ENCODE results near the gene POLK. TPM values are rescaled to one million over a fixed set of nuclear protein-coding genes. Genes with fewer than 3 reads are reported as not detected.
"Not testable (repeated sequence)": the region's sequence is repeated elsewhere in the genome, so short reads cannot be mapped to it uniquely, and the experiment has no call there.

The POLK gene
- total RNA-seq, 1 donor from 2014 or later: 22.2 TPM

DNA sequence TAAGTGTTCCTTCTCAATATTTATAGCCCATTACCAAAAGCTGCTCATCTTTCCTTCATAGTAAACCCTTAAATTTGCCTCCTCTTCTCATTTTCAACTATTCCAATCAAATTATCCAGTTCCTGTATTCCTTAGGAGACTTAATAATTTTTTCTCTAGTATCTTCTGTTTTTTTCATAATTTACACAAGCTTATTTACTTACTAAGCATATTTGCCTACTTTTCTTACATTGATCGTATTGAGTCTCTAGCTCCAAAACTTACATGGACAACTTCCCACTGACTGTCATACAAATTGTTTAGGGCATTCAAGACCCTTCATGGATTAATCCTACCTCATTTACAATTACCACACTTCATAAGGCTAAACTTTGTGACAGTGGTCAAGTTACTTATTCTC is 3.9 kb upstream of the POLK start:
- ATAC-seq (no peak), DNase-seq (no peak)
- intact Hi-C loops (cut with micrococcal nuclease): loop anchor here (10.0 kb wide), 1 partner anchor 157 kb away; no protein-coding TSS in a partner anchor

DNA sequence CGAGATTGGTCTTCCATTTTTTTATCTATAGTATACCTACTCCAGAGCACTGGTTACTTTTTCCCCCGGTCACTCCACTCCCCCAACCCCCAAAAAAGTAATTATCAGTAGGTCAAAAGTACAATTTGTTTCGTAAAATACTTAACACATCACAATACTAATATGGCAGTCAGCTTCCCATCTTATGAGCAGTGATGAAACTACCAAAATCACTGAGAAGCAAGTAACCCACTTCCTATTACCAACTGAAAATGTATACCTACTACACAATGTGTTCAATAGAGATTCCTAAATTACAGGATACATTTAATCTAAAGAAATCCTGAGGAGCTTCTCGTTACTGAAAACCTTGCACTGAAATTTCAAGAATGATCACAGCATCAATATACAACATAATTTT is 2.1 kb upstream of the POLK start:
- DNase-seq: no peak
- intact Hi-C loops (cut with micrococcal nuclease): loop anchor here (10.0 kb wide), 1 partner anchor 155 kb away; no protein-coding TSS in a partner anchor
- ATAC-seq: no peak

DNA sequence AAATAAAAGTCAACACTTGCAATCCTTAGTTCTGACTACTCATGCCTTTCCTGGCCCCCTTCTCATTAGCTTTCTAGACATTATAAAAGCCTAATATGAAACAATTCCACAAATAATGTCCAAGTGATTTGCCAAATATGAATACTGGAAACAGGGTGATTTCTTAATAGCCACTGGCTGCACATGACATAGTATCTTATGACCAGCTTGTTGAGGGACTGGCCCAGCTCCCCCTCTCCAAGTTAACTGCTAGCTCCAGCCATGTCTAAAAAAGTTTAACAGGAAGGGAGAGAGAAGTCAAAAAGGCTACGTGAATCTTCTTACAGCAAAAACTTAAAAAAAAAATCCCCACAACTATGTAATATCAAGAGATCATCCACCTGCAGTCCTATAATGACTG is 1.7 kb upstream of the POLK start:
- intact Hi-C loops (cut with micrococcal nuclease): loop anchor here (10.0 kb wide), 1 partner anchor 155 kb away; no protein-coding TSS in a partner anchor
- ATAC-seq (no peak), DNase-seq (no peak)

DNA sequence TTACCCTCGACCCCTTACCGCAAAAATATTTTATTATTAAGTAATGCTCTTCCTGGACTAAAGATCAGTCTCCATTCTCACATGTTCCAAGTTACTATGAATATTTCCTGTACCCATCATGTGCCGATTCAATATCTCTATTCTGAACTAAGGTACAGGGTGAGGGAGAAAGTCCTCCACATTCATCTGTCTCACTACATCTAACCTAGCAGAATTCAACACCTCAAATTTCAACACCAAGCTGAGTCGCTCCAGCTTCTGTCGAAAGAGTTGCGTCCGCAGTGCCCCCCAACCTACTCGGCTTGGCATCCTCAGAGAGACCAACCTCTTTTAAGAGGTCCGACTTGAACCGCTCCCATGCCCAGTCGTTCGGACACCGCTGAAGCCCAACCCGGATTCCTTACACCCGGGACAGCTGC is 1.3 kb upstream of the POLK start:
- peak; percentile 42 for ATAC-seq
- DNase-seq: no peak
- intact Hi-C loops (cut with micrococcal nuclease): no loop called here

DNA sequence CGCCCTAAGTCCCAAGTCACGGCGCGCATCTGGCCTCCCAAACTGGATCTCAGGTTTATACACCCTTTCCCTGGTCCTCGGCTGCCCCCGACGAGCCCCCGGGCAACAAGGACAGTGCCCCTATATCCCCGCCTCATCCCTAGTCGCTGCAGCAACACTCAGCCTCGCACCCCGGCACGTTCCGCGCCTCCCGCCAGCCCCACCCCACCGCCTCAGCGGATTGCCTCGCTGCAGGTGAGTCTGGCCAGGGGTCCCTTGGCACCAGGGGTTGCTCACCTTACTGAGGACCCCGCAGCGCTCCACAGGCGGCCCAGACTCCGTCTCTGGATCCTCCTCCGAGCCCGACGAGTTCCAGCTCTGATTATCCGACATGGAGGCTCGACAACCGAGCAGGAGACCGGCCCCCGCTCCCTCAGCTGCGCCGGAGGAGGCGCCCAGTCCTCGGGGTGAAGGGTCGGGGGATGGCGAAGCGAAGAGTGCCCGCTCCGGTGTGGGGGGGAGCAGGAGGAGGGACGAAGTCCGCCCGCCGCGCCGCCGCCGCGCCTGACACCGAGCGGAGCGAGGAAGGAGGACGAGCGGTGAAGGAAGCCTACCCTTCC is 756 bp upstream of the POLK start:
- DNase-seq (peak; percentile 62), ATAC-seq (peak; percentile 69)
- intact Hi-C loops (cut with micrococcal nuclease): no loop called here

DNA sequence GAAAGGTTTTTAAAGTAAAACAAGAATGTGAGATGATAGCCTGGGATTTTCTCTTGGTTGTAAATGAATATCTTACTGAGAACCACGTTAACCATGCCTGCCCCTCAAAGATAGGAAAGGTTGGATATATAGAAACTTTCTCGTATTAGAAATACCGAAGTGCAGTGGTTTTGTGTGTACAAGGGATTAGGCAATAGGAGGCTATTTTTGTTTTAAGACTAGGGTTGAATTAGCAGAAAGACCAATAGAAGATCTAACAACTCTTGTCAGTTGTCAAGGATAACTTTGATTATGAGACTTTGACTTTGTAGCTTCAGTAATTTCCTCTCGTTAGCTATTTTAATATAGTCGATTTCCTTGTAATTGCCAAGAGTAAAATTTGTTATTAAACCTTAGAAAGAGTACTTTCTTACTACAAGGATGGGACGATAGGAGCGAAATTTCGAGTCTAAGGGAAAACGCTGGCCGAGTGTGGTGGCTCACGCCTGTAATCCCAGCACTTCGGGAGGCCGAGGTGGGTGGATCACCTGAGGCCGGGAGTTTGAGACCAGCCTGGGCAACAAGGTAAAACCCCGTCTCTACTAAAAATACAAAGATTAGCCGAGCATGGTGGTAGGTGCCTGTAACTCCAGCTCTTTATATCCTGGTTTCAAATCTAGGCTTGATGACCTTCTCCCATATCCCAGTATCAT is 838 bp downstream of the POLK start:
- intact Hi-C loops (cut with micrococcal nuclease): no loop called here
- ATAC-seq (no peak), DNase-seq (no peak)

DNA sequence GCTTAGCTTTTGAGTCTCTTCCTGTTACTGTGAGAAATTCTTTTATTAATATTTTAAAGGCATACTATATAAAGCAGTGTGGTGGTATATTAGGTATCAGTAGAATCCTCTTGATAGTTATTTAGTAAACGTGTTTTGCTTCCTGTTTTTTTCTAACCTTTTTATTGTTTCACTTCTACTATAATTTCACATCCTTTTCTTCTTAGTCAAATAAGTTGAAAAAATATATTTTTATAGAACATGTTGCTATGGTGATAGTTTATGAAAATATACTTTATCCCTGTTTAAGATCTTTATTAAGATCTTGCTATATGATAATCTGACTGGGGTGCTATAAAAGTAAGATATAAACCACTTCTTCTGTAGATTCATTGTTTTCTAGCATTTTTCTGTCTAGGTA is 2.1 kb downstream of the POLK start:
- intact Hi-C loops (cut with micrococcal nuclease): no loop called here
- DNase-seq: no peak
- ATAC-seq: no peak

DNA sequence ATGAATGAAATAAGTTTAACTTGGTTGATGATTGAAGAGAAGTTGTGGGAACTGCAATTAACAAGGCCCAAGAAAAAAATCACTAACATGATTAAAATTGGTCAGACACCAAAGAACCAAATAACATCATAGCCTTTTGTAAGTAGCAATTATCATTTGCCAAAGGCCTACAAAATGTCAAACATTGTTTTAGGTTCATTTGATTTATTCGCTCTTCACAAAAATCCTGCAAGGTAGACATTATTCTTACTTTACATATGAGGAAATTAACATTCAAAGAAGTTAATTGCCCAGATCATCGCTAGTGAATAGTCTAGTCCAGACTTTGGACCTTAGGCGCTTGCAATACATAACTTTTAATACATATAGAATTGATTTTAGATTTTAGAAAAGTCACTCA is 2.6 kb downstream of the POLK start:
- ATAC-seq: no peak
- intact Hi-C loops (cut with micrococcal nuclease): no loop called here
- DNase-seq: no peak

DNA sequence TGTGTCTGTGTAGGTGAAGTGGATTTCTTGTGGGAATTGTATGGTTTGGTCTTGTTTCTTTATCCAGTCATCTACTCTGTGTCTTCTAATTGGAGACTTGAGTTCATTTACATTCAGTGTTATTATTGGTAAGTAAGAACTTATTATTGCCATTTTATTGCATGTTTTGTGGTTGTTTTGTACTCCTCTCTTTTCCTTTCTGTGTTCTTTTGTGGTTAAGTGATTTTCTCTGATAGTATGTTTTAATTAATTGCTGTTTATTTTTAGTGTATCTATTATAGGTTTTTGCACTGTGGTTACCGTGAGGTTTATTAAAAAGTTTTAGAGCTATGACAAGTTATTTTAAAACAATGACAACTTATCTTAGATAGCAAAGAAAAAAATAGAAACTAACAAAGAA is 8.1 kb downstream of the POLK start:
- intact Hi-C loops (cut with micrococcal nuclease): no loop called here
- no peak for DNase-seq
- no peak for ATAC-seq

DNA sequence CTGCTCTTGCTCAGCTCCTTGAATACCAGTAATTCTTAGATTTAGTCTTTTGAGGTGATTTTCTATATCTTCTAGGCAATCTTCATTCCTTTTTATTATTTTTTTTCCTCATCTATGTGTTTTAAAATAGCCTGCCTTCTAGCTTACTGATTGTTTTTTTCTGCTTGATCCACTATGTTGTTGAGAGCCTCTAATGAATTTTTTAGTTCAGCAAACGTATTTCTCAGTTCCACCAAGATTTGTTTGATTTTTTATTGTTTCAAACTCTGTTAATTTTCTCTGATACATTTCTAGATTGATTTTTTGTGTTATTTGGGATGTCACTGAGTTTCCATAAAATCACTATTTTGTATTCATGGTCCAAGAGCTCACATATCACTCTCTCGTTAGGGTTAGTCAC is 9.5 kb downstream of the POLK start:
- no peak for DNase-seq
- intact Hi-C loops (cut with micrococcal nuclease): no loop called here
- no peak for ATAC-seq

DNA sequence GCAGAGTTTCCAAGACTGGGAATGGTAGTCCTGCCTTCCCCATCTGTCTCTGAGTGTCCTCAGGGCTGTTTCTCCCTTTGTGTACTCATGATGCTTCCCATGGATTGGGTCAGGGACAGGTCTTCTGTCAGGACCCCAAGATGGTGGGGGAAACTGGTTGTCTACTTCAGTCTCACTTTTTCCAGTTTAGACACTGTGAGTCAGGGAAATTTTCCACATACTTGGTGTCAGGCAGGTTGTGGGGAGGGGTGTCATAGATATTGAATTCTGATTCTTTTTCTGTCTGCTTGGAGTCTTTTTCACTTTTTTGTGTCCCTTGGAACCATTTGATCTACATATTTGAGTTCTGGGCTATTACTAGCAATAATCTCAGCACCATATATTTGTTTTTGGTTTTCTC is 10.3 kb downstream of the POLK start:
- DNase-seq: no peak
- ATAC-seq: no peak
- intact Hi-C loops (cut with micrococcal nuclease): no loop called here

DNA sequence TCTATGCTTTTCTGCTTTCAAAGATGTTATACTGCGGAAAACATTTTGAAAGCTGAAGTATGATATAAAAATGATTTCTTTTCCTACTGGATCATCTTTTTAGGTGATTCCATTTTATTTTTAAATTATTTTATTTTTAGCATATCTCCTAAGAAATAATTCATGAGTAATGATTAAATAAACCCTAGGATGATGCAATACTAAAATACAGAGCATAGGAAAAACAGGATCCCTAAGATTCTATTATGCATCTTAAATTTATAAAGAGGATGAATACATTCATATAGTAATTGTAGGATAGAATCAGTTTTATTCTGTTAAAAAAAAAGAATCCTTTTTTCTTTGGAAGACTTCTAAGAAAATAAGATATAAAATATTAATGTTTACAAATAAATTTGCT is 10.9 kb downstream of the POLK start:
- no peak for DNase-seq
- intact Hi-C loops (cut with micrococcal nuclease): no loop called here
- ATAC-seq: no peak

DNA sequence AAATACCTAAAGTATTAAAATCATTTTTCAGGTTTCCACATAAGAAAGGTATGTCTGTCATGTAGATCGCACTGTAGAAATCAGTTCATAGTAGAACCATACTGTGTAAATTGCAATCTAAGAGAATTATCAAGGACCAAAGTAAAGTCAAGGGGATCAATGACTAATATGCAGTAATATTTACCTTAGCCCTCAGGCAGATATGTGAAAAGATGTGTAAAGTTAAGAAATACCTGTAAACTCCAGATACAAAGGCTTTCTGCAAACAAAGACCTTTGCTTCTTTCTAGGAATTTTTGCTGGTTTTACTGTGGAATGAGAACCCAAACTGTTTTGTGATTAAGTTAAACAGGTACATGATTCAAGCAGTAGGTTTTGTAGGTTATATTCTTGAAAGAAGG is 11.6 kb downstream of the POLK start:
- DNase-seq (no peak), ATAC-seq (no peak)
- intact Hi-C loops (cut with micrococcal nuclease): no loop called here

DNA sequence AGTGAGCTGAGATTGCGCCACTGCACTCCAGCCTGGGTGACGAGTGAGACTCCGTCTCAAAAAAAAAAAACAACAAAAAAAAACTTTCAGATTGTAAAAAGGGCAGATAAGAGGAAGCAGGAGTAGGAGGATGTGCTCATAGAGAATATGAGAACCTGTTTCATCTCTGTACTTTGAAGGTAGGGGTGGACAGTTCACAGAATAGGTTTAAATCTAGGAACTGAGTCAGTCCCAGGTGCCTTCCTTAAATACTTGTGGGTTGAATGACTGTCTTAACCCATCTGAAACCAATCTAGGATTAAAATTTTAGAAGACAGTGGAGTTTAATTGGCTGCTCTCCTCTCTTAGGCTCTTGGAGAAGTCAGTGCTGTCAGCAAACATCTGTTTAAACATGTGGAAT is 12.4 kb downstream of the POLK start:
- ATAC-seq (no peak), DNase-seq (no peak)
- intact Hi-C loops (cut with micrococcal nuclease): no loop called here

DNA sequence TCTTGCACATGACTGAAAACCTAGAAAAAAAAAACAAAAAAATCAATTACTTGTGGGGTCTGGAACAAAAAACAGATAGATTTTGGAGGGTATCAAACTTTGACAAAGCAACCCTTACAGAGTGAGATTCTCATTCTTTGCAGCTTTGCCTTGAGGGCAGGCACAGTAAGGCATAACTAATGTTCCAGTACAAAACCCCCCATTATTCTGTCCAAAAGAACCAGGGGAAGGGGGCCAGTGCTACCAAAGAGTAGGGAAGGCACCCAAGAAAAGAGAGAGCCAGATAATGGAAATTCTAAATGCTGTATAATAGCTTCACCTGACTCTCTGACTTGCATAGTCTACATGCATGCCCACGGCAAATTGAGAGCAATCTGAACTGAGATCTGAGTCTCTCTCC is 12.9 kb downstream of the POLK start:
- no peak for ATAC-seq
- DNase-seq: no peak
- intact Hi-C loops (cut with micrococcal nuclease): no loop called here

DNA sequence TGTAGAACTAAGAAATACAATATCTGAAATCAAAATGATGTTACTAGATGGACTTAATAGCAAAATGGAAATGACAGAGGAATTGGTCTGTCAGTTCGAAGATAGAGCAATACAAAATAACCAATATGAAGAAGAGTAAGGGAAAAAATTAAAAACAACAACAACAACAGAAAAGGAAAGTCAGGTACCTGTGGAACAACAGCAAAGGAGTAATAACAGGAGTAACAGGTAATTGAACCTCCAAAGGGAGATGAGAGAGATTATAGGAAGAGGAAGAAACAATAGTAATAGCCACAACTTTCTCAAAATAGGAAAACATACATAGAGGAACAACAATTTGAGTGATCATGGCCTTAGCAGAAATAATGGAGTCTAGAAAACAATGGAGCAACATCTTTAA is 13.7 kb downstream of the POLK start:
- ATAC-seq: no peak
- intact Hi-C loops (cut with micrococcal nuclease): no loop called here
- no peak for DNase-seq

DNA sequence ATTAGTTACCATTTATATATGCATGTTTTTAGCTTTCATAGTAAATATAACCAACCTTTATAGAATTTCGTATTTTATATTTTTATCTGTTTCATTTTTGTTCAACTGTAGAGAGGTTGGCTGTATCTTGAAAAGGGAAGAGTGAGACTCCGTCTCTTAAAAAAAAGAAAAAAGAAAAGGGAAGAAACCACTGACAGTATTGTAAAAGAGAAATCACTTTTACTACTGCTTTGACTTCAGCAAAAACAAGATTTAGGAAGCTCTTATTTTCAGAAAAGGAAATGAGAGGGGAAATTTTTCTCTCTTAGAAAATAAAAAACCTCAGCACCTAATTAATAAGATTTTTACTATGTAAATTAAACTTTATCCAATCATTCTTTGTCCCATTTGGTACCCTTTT is 14.4 kb downstream of the POLK start:
- DNase-seq (no peak), ATAC-seq (no peak)
- intact Hi-C loops (cut with micrococcal nuclease): no loop called here

DNA sequence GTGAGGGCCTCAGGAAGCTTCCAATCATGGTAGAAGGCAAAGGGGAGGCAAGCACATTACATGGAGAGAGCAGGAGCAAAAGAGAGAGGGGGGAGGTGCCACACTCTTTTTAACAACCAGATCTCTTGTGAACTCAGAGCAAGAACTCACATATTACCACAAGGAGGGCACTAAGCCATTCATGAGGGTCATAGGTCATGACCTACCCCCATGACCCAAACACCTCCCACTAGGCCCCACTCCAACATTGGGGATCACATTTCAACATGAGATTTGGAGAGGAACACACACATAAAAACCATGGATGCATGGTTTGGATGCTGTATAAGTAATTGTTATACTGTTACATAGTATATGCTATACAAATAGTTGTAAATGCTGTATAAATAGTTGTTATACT is 17.5 kb downstream of the POLK start:
- ATAC-seq (no peak), DNase-seq (no peak)
- intact Hi-C loops (cut with micrococcal nuclease): no loop called here

DNA sequence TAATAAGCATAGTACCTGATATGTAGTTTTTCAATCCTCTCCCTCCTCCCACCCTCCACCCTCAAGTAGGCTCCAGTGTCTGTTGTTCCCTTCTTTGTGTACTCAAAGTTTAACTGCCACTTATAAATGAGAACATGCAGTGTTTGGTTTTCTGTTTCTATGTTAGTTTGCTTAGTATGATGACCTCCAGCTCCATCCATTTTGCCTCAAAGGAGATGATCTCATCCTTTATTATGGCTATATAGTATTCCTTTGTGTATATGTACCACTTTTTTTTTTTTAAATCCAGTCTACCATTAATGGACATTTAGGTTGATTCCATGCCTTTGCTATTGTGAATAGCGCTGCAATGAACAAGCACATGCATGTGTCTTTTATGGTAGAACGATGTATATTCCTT is 20.5 kb downstream of the POLK start:
- ATAC-seq: no peak
- intact Hi-C loops (cut with micrococcal nuclease): no loop called here
- DNase-seq: no peak

DNA sequence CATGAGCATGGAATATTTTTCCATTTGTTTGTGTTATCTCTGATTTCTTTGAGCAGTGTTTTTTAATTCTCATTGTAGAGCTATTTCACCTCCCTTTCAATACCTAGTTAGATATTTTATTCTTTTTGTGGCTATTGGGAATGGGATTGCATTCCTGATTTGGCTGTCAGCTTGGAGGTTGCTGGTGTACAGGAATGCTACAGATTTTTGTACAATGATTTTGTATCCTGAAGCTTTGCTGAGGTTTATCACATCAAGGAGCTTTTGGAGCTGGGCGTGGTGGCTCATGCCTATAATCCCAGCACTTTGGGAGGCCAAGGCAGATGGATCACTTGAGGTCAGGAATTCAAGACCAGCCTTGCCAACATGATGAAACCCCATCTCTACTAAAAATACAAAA is 22.0 kb downstream of the POLK start:
- intact Hi-C loops (cut with micrococcal nuclease); DNase-seq; ATAC-seq: not testable (repeated sequence)

DNA sequence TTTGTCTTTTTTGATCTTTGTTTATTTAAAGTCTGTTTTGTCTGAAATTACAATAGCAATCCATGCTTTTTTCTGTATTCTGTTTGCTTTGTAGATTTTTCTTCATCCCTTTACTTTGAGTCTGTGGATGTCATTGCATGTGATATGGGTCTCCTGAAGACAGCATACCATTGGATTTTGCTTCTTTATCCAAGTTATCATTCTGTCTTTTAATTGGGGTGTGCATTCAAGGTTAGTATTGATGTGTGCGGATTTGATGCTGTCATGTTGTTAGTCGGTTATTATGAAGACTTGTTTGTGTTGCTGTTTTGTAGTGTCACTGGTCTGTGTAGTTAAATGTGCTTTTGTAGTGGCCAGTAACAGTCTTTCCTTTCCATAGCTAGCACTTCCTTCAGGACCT is 23.0 kb downstream of the POLK start:
- DNase-seq (no peak), ATAC-seq (no peak)
- intact Hi-C loops (cut with micrococcal nuclease): no loop called here

Measured in left ventricle myocardium superior (tissue), 1 donor.